Measurements from ENCODE around the gene AATK.

The AATK gene

GRCh38 chr17:81207610-81208581 is 41.9 kb upstream of the AATK start:
- DNase-seq (ENCODE audit: low read depth, low spot score): no peak
- no peak for TF ChIP-seq CTCF (IDR thresholded peaks at IDR 0.05; ENCODE audit: low read depth, low read length)
- H3K4me3 ChIP-seq (ENCODE audit: low read depth, low read length): no peak overlapping the region
- in situ Hi-C loops (cut with HindIII; ENCODE audit: low sequenced_read_pairs): no loop called here

- TF ChIP-seq CTCF (IDR thresholded peaks at IDR 0.05; ENCODE audit: low read depth, low read length): no peak
- in situ Hi-C loops (cut with HindIII; ENCODE audit: low sequenced_read_pairs): no loop called here
- no peak overlapping the region for H3K4me3 ChIP-seq (ENCODE audit: low read depth, low read length)
Measured at GRCh38 chr17:81206657-81207056, 40.6 kb upstream of the AATK start.

DNA sequence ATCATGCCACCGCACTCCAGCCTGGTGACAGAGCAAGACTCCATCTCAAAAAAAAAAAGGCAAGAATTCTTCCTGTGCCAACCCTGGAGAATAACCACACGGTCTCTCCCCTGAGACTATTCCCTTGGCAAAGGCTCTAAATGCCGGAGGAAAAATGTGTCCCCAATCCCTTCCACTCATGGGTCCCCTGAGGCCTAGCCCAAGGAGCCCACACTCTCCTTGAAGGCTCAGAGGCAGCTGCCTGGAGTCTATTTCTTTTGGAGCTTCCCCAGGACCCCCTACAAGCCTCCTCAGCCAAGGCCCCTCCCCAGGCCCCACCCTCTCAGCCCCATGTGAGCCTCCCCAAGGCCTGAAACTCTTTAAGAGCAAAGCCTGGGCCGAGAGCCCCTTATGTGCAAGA is 40.1 kb upstream of the AATK start:
- DNase-seq (ENCODE audit: low read depth, low spot score): no peak
- no peak for TF ChIP-seq CTCF (IDR thresholded peaks at IDR 0.05; ENCODE audit: low read depth, low read length)
- in situ Hi-C loops (cut with HindIII; ENCODE audit: low sequenced_read_pairs): no loop called here
- no peak overlapping the region for H3K4me3 ChIP-seq (ENCODE audit: low read depth, low read length)

More at GRCh38 chr17:81206657-81207056, 40.6 kb upstream of the AATK start:
- DNase-seq (ENCODE audit: low read depth, low spot score): no peak

DNA sequence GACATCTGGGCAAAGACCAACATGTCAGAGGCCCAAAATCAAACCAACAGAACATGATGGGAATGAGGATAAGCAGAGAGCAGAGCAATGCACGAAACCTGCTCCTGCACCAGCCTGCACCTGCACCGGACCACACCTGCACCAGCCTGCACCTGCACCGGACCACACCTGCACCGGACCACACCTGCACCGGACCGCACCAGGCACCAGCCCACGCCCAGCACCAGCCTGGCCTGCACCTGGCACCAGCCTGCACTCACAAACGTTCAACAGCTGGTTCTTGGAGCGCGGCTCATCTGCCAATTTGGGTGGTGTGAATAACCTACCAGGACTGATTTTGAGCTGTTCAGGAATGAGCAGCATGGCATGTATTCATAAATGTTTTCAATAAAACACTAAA is 38.6 kb upstream of the AATK start:
- no peak for DNase-seq (ENCODE audit: low read depth, low spot score)
- no peak for TF ChIP-seq CTCF (IDR thresholded peaks at IDR 0.05; ENCODE audit: low read depth, low read length)
- in situ Hi-C loops (cut with HindIII; ENCODE audit: low sequenced_read_pairs): no loop called here
- no peak overlapping the region for H3K4me3 ChIP-seq (ENCODE audit: low read depth, low read length)

- H3K4me3 ChIP-seq (ENCODE audit: low read depth, low read length): no peak overlapping the region
- DNase-seq (ENCODE audit: low read depth, low spot score): no peak
- TF ChIP-seq CTCF (IDR thresholded peaks at IDR 0.05; ENCODE audit: low read depth, low read length): no peak
- in situ Hi-C loops (cut with HindIII; ENCODE audit: low sequenced_read_pairs): no loop called here
Measured at GRCh38 chr17:81203136-81203535, 37.1 kb upstream of the AATK start.

DNA sequence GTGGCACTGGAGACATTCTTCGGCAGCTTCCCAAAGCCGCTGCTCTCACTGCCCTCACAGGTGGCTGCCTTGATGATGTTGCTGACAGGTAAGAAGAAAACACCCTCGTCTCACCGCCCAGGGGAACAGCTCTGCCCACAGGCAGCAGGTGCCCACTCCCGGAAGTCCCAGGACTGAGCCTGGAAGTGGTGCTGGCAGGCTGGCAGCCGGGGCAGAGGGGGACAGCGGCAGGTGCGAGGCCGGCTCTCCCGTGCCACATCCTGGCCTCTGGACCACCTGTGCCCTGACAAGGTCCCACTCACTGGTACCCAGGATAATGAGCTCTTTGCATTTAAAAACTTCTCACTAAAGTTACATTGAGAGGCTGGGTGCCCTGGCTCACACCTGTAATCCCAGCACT is 36.3 kb upstream of the AATK start:
- in situ Hi-C loops (cut with HindIII; ENCODE audit: low sequenced_read_pairs): no loop called here
- H3K4me3 ChIP-seq (ENCODE audit: low read depth, low read length): no peak overlapping the region
- TF ChIP-seq CTCF (IDR thresholded peaks at IDR 0.05; ENCODE audit: low read depth, low read length): no peak
- DNase-seq (ENCODE audit: low read depth, low spot score): no peak
